Nephron (organoid): Measurements from ENCODE around the gene P2RY1.
"Not testable (repeated sequence)": the region's sequence is repeated elsewhere in the genome, so short reads cannot be mapped to it uniquely, and the experiment has no call there.

ENCODE experiments used
- H3K27ac Mint-ChIP-seq, 3 experiments: 2 replicates each; pipeline ENCODE4 v1.8.0; 2020; ENCODE audit warnings: mixed read lengths in 3 of 3, mild to moderate bottlenecking in 2 of 3, moderate library complexity in 1 of 3
- H3K27me3 Mint-ChIP-seq: 2 replicates; pipeline ENCODE4 v1.8.0; 2021; ENCODE audit warnings: low read depth, mild to moderate bottlenecking, moderate library complexity, mixed read lengths
- H3K36me3 Mint-ChIP-seq: 2 replicates; pipeline ENCODE4 v1.8.0; 2020; ENCODE audit warnings: low read depth, mixed read lengths
- H3K4me1 Mint-ChIP-seq: 2 replicates; pipeline ENCODE4 v1.8.0; 2020; ENCODE audit warnings: mixed read lengths
- H3K4me3 Mint-ChIP-seq, 3 experiments: 2 replicates each; pipeline ENCODE4 v1.8.0; 2020; ENCODE audit warnings: mild to moderate bottlenecking in 3 of 3, mixed read lengths in 3 of 3, moderate library complexity in 2 of 3
- H3K9me3 Mint-ChIP-seq: 2 replicates; pipeline ENCODE4 v1.8.0; 2020; ENCODE audit warnings: mixed read lengths
- TF ChIP-seq, protein P1 (sequence below), 3 experiments: fragments of 200-600 bp; sonication (generic); IDR thresholded peaks; one replicate each; pipeline ENCODE4 v1.5.0; 2021; ENCODE audit warnings: antibody characterized with exemption in 3 of 3; ENCODE audit not compliant: unreplicated experiment in 3 of 3

The P2RY1 gene

DNA sequence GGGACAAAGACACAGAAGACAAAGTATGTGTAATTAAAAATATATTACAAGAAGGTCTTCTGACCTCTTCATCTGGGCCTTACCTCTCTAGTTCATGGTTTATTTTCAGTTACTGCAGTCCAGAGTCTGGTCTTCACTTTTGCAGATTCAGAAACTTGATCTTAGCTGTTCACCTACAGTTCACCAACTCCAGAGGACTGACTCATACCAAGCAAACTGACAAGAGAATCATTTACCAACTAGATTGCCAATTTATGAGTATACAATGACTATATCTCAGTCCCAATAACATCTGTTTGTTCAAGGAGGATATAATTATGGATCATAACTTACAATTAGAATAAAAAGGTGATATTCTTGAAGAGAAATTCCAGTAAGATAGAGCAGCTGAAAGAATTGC is 9.0 kb downstream of the P2RY1 start:
- no peaks in the 10 kb centered on the region for H3K36me3 Mint-ChIP-seq
- H3K27ac Mint-ChIP-seq: no peak overlapping the region
- H3K4me1 Mint-ChIP-seq: peaks cover 5% of the 10 kb centered on the region
- H3K9me3 Mint-ChIP-seq: peaks cover 3% of the 10 kb centered on the region
- no peak overlapping the region for H3K4me3 Mint-ChIP-seq
- H3K27me3 Mint-ChIP-seq: peaks cover 4% of the 10 kb centered on the region
- TF ChIP-seq, protein P1, sequence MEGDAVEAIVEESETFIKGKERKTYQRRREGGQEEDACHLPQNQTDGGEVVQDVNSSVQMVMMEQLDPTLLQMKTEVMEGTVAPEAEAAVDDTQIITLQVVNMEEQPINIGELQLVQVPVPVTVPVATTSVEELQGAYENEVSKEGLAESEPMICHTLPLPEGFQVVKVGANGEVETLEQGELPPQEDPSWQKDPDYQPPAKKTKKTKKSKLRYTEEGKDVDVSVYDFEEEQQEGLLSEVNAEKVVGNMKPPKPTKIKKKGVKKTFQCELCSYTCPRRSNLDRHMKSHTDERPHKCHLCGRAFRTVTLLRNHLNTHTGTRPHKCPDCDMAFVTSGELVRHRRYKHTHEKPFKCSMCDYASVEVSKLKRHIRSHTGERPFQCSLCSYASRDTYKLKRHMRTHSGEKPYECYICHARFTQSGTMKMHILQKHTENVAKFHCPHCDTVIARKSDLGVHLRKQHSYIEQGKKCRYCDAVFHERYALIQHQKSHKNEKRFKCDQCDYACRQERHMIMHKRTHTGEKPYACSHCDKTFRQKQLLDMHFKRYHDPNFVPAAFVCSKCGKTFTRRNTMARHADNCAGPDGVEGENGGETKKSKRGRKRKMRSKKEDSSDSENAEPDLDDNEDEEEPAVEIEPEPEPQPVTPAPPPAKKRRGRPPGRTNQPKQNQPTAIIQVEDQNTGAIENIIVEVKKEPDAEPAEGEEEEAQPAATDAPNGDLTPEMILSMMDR (IDR thresholded peaks at IDR 0.05; ENCODE audit: unreplicated experiment in 3 of 3): no peak

GRCh38 chr3:152846572-152847202 is 11.8 kb downstream of the P2RY1 start:
- H3K4me1 Mint-ChIP-seq, H3K27ac Mint-ChIP-seq, H3K9me3 Mint-ChIP-seq: not testable (repeated sequence)

GRCh38 chr3:152847599-152847998 is 12.7 kb downstream of the P2RY1 start:
- not testable (repeated sequence) for H3K4me3 Mint-ChIP-seq, H3K27me3 Mint-ChIP-seq, H3K9me3 Mint-ChIP-seq

More at GRCh38 chr3:152846572-152847202, 11.8 kb downstream of the P2RY1 start:
- H3K36me3 Mint-ChIP-seq, H3K27me3 Mint-ChIP-seq, H3K4me3 Mint-ChIP-seq: not testable (repeated sequence)

DNA sequence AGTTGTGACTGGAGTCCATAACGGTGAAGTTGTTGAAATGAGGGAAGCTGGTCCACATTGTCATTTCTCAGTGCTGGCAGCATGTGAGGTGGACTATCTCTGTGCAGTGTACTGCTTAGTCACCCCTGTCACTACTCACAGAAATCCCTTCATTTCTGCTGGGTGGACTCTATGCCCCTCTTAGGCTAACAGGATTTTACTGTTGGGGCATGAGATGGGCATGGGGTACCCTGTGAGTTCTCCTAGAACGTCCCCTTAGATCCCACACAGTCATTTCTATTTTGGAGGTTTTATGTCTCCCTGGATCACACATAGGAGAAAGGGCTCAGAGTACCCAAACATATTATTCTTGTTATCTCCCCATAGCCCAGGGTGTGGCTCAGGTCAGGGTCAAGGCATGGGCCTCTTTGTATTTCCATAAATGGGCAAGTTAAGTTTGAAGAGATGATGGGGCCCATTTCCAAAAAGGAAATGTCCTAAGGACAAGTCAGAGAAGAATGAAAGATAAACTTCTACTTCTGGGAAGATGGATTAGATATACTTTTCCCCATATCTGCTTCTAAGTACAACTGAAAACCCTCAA is 15.2 kb downstream of the P2RY1 start:
- H3K36me3 Mint-ChIP-seq: no peaks in the 10 kb centered on the region
- H3K27ac Mint-ChIP-seq: no peak overlapping the region
- peaks cover 3% of the 10 kb centered on the region for H3K9me3 Mint-ChIP-seq
- no peaks in the 10 kb centered on the region for H3K4me1 Mint-ChIP-seq
- TF ChIP-seq, protein P1 (IDR thresholded peaks at IDR 0.05; ENCODE audit: unreplicated experiment in 3 of 3): no peak
- H3K27me3 Mint-ChIP-seq: no peaks in the 10 kb centered on the region
- no peak overlapping the region for H3K4me3 Mint-ChIP-seq

More at GRCh38 chr3:152847599-152847998, 12.7 kb downstream of the P2RY1 start:
- H3K4me1 Mint-ChIP-seq, H3K36me3 Mint-ChIP-seq, H3K27ac Mint-ChIP-seq: not testable (repeated sequence)

GRCh38 chr3:152853196-152853595 is 18.3 kb downstream of the P2RY1 start:
- TF ChIP-seq, protein P1 (IDR thresholded peaks at IDR 0.05; ENCODE audit: unreplicated experiment in 3 of 3): no peak

DNA sequence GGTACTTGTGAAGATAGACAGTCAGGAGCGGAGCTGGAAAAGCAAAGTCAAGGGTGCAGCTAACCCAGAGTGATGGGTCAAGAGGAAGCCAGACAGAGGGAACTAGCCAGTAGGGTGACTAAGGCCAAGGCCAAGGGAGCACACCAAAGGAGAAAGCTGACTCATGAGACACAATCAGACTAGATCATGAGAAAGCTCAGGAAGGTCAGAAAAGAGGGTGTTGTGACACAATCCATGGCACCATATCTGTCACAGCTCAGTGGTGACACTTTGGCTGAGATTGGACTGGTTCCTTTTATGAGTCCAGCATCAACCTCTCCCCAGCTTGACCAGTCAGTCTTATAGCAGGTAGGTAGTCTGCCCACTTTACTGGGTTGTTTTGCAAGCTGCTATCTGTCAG is 22.2 kb downstream of the P2RY1 start:
- H3K36me3 Mint-ChIP-seq: no peaks in the 10 kb centered on the region
- H3K9me3 Mint-ChIP-seq: no peaks in the 10 kb centered on the region
- no peaks in the 10 kb centered on the region for H3K27me3 Mint-ChIP-seq
- no peaks in the 10 kb centered on the region for H3K4me1 Mint-ChIP-seq
- TF ChIP-seq, protein P1 (IDR thresholded peaks at IDR 0.05; ENCODE audit: unreplicated experiment in 3 of 3): no peak
- H3K27ac Mint-ChIP-seq: no peak overlapping the region
- H3K4me3 Mint-ChIP-seq: no peak overlapping the region

More at GRCh38 chr3:152853196-152853595, 18.3 kb downstream of the P2RY1 start:
- Mint-ChIP-seq H3K27ac (no peak overlapping the region), H3K36me3 (no peaks in the 10 kb centered on the region), H3K27me3 (no peaks in the 10 kb centered on the region), H3K9me3 (no peaks in the 10 kb centered on the region), H3K4me3 (no peak overlapping the region), H3K4me1 (no peaks in the 10 kb centered on the region)

DNA sequence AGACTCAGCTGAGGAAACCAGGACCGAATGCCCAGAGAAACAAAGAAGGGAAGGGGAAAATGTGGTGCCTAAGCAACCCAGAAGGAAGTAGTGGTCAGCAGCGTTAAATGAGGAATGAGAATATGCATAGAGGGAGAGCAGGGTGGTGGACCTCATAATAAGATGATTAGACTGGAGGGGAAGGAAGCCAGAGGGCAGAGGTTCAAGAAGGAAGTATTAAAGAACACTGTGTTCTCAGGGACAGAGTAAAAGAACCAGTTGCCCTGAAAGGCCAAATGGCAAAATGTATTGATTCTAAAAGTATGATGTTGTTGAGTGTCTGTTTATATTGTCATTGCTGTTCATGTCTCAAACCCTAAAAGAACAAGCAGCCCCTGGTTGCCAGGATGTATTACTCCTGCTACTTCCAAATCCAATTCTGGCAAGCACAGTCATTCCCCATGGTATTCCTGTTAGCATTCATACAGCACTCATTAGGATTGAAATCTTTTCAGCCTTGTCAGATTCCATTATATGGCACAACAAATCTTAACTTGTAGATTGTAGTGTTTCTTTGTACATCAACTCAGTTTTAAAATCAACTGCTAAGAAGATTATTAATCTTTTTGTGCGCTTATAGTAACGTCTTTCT is 23.4 kb downstream of the P2RY1 start:
- H3K4me3 Mint-ChIP-seq: no peak overlapping the region
- TF ChIP-seq, protein P1 (IDR thresholded peaks at IDR 0.05; ENCODE audit: unreplicated experiment in 3 of 3): no peak
- H3K27ac Mint-ChIP-seq: no peak overlapping the region
- H3K36me3 Mint-ChIP-seq: no peaks in the 10 kb centered on the region
- H3K27me3 Mint-ChIP-seq: no peaks in the 10 kb centered on the region
- H3K4me1 Mint-ChIP-seq: no peaks in the 10 kb centered on the region
- no peaks in the 10 kb centered on the region for H3K9me3 Mint-ChIP-seq
